ENCODE measurements around the gene RAB13.
A peak's percentile ranks its signal among the peaks of the same experiment; 100 is the strongest.

RAB13 gene

GRCh38 chr1:153945795-153946621 lies 40.1 kb downstream of the RAB13 start:
- peak; percentile 78 for DNase-seq (ENCODE audit: low read depth)
- peak overlapping the region; percentile 75 for H3K4me3 ChIP-seq (replicated peaks; ENCODE audit: low read depth, low read length)
- no peak for TF ChIP-seq CTCF (IDR thresholded peaks at IDR 0.05; ENCODE audit: low read length, missing control alignments)

- DNase-seq (ENCODE audit: low read depth): peak; percentile 63
- no peak for TF ChIP-seq CTCF (IDR thresholded peaks at IDR 0.05; ENCODE audit: low read length, missing control alignments)
- H3K4me3 ChIP-seq (replicated peaks; ENCODE audit: low read depth, low read length): peak overlapping the region; percentile 75
Measured at GRCh38 chr1:153945131-153945794, 40.9 kb downstream of the RAB13 start.

GRCh38 chr1:153944827-153945117 lies 41.4 kb downstream of the RAB13 start:
- DNase-seq (ENCODE audit: low read depth): no peak
- H3K4me3 ChIP-seq (replicated peaks; ENCODE audit: low read depth, low read length): peak overlapping the region; percentile 75
- no peak for TF ChIP-seq CTCF (IDR thresholded peaks at IDR 0.05; ENCODE audit: low read length, missing control alignments)

GRCh38 chr1:153944005-153944826 lies 41.9 kb downstream of the RAB13 start:
- no peak overlapping the region for H3K4me3 ChIP-seq (replicated peaks; ENCODE audit: low read depth, low read length)
- TF ChIP-seq CTCF (IDR thresholded peaks at IDR 0.05; ENCODE audit: low read length, missing control alignments): no peak
- no peak for DNase-seq (ENCODE audit: low read depth)

GRCh38 chr1:153942766-153943549 lies 43.2 kb downstream of the RAB13 start:
- no peak for DNase-seq (ENCODE audit: low read depth)
- TF ChIP-seq CTCF (IDR thresholded peaks at IDR 0.05; ENCODE audit: low read length, missing control alignments): no peak
- no peak overlapping the region for H3K4me3 ChIP-seq (replicated peaks; ENCODE audit: low read depth, low read length)

All from fibroblast of pulmonary artery (primary cell).